NCI-H82 treated with DMSO at 0.1 percent for 48 hours (cell line): Measurements from ENCODE around the gene NDST1.

Experiments used
- DNase-seq: peaks from one replicate; lab custom pipeline; 2025; ENCODE audit not compliant: unreplicated experiment; lab: John Stamatoyannopoulos, UW

NDST1 gene

DNA sequence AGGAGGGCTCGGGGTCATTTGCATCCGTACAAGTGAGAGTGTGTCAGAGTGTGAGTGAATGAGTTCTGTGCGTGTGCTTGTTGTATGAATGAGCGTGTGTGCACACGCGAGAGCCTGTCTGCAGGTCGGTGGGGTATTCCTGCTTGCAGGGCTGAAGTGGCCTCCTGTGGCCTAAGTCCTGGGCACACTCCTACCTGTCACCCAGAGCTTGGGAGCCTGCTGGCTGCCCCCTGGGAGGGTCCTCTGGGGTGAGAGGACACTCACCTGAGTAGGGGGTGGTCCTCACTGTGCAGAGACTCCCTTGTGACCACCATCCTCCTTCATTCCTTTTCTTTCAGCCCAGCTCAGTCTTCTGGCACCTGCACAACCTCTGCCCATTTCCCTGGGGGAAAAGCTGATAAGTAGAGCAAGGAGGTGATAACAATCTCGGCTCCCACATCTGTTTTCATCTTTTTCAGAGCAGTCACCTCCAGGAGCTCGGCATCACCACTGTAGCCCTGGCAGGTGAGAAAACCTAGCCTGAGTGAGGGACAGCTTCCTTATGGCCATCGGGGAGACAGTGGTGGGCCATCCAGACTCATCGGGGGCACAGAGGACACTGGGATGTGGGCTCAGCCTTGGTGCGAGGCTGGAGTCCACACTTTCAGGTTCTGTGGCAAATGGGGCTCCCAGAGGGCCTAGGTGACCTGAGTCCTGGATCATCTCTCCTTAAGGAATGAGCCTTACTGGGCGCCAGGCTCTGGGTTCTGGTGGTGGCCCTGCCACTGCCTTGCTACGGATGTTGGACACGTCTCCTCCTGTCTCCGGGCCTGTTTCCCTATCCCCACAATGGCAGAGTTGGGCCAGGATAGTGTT lies 93.8 kb downstream of the NDST1 start:
- DNase-seq = no peak

DNA sequence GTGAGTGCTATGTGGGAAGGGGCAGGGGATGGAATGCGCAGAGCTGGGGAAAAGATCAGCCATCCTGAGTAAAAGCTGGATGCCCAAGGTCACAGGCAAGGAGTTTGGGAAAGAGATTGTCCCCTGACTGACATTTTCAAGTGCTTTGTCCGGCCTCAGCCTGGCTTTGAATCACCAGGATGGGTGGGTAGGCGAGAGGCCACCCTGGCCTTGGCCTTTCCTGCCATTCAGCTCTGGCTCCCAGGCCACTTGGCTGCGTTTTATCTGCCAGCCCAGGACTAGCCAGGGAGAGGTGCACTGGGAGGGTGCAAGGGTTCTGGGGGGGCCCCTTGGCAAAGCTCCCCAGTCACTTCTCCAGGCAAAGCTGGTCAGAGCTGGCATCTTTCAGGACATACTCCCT lies 95.1 kb downstream of the NDST1 start:
- no peak for DNase-seq

DNA sequence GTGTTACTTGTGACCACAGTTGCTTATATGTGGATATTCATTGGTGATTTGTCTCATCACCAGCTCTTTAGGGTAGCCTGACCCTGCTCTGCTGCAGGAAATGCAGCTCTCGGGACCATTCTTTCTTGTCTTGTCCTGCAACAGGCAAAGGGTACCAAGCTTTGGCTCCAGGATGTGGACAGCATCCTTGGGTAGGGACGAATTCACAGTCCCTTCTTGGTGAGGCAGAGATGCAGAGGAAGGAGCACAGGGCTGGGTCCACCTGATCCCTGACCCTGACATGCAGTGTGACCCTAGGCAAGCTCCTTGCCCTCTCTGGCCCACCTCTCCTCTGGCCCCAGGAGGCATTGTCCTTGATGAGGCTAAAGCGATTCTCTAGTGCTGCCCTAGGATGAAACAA lies 95.6 kb downstream of the NDST1 start:
- no peak for DNase-seq

DNA sequence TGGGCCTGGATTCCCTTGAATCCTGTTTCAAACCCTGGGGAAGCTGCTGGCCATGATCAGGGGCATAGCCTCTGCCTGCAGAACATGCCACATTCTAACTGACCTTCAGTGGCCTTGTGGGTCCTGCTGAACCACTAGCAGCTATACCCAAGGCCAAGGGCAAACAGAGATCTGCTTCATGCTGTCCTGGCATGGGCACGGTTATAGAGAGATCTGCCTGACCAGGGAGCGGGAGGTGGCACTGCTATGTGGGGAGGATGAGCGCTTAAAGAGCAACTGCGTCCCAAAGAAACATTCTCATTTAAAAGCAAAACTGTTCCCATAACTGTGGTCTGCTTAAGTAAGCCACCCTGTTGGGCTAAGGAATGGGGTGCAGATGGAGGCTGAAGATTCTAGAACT lies 96.1 kb downstream of the NDST1 start:
- DNase-seq = no peak

DNA sequence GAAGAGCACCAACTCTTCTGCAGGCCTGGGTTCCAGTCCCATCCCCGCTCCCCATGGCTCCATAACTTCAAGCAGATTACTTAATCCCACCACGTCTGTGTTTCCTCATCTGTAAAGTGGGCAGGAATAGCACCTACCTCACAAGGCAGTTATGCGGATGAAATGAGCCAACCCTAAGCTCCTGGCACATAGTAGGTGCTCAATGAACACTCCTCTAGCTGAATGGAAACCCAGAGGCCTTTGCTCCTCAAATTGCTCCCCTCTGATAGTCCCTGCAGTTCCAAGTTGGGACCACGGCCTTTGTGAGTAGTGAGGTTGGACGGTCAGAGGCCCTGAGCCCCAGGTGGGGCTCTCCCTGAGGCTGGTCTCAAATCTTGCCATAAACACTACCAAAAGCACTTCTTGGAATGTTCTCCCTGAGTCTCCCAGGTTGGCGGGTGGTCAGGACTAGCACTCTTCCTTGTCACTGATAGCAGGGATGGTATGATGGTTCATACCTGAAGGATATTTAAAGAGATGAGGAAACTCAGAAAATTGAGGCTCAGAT lies 97.0 kb downstream of the NDST1 start:
- DNase-seq = no peak

DNA sequence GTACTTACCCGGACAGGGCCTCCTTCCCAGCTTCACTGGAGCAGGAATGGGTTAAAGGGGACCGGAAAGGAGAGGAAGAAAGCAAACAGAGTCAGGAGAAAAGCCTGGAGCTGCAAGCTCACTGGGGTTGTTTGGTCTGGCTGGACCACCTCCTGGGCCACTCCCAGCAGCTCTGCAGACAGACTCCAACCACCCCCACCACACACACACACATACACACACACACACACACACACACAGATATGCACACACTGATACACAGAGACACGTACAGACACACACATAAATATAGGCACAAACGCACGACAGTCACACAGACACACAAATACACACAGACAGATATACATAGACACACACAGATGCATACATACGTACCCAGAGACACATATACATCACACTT lies 97.6 kb downstream of the NDST1 start:
- DNase-seq = no peak

DNA sequence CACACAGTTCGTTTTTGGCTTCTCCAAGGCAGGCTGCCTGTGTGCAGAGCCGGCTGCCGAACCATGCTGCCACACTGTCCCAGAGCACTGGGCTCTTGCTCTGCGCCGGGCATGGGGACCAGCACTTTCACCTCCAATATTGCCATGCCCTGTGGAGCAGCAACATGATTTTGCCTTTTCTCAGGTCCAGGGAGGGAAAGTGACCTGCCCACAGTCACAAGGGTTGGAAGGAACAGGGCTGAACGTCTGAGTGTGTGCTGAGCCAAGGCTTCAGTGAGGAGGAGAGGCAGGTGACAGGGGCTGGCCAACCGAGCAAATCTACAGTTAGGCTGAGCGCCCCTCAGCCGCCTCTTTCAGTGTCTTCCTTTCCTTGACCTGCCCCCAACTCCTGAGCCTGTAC lies 98.5 kb downstream of the NDST1 start:
- DNase-seq = no peak

DNA sequence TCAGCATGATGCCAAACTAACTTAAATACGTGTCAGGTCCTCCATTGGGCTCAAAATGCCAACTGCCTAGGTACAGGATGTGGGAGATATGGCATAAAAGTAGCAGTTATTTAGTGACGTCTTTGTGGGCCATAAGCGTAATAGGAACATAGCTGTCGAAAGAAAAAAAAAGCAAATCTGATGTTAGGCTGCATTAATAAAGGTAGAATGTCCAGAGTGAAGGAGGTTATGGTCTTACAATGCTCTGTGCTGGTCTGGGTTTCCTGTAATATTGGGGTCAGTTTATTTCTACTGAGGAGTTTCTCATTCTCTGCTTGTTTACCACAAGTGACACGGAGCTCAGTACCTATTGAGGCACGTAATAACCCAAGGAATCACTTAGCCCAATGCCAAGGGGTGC lies 99.2 kb downstream of the NDST1 start:
- no peak for DNase-seq
